Middle frontal gyrus (tissue), 1 donor: ENCODE measurements around the gene TRIM50.
"Not testable (repeated sequence)": the region's sequence is repeated elsewhere in the genome, so short reads cannot be mapped to it uniquely, and the experiment has no call there.

Experiments used
- DNase-seq: peaks from one replicate; pipeline ENCODE4 v3.0.0-alpha.2; 2015; ENCODE audit warnings: low spot score; ENCODE audit errors: extremely low spot score

The TRIM50 gene

DNA sequence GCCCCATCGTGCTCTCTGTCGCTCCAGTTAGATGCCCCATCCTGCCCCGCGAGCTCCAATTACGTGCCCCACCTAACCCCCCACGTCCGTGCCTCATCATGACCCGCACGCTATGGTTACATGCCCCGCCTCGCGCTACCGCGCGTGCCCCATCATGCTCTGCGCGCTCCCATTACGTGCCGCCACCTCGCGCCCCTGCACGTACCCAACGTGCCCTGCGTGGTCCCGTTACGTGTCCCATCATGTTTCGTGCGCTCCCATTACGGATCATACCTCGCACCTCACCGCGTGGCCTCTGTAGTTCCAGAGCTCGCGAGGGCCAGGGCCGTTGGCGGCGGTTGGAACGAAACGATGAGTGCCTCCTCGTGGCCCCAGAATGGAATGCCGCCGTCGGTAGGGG, at the start of gene TRIM50, which contains the start of gene FKBP6:
Gene TRIM50 (minus strand): TSS at position 161 of the 400 bp plus-strand sequence. CDS start 3,295 bp downstream, outside the sequence.
Gene FKBP6 (plus strand): TSS at position 240 of the 400 bp plus-strand sequence. CDS start 268 bp downstream, outside the sequence.
- DNase-seq, result not testable (repeated sequence)

DNA sequence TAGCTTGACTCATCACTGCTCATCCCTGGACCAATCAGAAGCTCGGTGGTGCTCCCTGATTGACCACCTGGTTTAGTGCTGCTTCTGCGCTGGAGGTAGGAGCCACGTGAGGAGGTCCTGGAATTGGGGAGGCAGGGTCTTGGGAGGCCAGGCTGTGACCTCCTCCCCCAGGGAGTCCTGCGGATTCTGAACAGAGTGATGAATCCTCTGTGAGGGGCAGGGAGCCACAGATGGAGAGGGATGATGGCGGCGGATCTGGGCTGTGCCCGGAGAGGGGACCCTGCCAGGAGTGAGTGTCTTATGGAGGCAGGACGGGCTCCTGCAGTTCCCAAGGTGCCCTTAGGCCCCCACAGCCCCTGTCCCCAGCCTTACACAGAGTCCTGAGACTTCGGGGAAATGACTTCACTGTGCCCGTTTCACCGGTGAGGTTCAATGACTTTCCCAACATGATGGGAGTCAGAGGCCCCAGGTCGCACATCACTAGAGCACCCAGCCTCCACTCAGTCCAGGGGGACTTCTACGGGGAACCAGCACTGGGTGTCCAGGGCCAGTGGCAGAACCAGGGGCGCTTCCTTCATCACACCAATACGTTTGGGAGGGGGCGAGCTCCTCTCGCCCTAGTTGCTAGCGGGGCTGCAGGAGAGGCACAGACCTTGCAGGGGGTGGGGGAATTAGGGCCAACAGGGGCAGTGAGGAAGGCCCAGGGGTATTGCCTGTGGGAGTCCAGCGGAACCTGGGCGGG, 49.0 kb upstream of the TRIM50 start:
- no peak for DNase-seq

DNA sequence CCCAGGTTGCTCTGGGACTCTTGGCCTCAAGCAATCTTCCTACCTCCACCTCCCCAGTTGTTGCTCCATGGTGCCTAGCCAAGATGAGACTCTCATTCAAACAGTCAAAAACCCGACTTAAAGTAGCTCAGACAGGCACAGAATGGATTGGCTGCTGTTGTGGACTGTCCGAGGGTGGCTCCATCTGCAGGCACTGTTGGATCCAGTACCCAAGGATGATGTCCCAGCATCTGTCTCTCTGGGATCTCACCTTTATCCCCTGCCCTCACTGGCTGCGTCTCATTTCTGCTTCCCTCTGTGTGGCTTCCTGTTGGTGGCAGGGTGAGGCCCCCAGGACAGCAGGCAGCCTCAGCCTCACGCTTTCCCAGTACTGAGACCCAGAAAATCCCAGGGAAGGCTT, 48.4 kb upstream of the TRIM50 start:
- not testable (repeated sequence) for DNase-seq

DNA sequence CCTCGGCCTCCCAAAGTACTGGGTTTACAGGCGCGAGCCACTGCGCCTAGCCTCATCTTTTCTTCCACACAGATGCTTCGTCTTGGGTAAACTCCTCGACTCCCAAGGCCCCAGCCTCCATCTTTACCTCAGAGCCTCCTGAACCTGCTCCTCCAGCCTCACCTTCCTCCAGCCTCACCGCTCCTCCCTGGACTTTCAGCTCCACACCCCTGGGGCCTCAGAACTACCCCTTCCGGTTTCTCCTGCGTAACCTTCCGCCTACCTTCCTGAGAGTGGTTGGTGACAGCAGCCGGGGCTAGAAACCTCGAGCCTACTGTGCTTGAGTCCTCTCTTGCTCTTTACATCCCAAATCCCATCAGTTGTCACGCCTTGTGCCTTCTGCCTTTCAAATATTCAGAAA, 45.9 kb upstream of the TRIM50 start:
- no peak for DNase-seq

DNA sequence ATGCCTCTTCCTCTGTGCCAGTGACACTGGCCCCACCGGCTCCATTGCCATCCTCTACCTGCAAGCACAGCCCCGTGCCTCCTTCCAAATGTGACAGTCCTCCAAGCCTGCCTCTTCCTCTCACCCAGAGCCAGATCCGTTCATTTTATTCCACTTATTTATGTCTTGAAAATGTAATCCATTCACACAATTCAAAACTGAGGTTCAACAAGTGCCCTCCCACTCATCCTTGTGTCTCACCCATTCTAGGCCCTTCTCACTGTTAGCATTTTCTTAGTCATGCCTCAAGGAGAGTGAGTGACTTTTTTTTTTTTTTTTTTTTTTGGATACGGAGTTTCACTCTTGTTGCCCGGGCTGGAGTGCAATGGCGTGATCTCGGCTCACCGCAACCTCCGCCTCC, 41.7 kb upstream of the TRIM50 start:
- no peak for DNase-seq

DNA sequence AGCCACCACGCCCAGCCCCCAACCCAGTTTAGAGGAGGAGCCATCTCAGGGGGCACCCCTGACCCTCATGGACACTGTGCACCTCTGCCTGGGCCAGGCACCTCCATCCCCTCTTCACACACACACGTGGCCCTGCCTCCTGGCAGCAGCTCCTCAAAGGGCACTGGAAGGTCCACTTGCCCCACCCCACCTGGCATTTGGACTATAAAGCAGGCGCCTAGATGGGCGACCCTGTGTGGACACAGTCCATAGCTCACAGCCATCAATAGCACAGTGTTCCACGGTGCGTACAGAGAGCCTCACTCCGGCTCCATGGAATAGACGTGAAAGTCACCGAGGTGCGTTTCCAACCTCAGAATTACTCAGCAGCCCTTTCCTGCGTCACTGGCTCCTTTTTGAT, 41.1 kb upstream of the TRIM50 start:
- DNase-seq, result no peak

DNA sequence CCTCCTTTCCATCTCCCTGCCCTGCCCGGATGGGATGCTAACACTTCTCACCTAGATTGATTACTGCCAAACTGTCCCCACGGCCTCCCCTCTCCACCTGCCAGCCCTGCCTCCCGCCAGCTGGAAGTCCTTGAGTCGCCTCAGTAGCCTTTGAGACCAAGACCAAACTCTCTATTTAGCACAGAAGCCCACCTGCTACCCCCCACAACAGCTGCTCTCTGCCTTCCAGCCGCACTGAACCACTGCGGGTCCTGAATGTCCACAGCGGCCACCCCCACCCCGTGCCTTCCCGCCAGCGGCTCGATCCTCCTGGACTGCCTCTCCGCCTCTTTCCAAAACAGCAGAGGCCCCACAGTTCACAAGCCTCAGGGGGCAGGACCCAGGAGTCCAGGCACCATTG, 39.1 kb upstream of the TRIM50 start:
- no peak for DNase-seq

DNA sequence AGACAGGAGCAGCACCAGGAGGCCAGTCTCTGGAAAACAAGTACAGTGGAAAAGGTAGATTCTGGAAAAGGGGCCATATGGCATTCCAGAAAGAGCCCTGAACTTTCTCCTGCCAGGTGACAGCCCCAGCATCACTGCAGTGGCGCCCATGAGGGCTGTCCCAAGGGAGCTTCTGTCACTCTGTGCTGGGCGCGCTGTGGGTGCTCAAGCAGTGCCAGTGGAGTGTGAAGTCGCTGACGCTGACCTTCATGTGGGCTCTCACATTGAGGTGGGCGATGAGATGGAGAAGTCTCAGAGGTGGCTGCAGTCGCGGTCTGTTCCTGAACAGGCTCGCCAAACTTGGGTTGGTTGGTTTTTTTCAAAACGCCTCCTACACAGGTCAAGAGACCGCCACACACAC, 38.2 kb upstream of the TRIM50 start:
- no peak for DNase-seq

DNA sequence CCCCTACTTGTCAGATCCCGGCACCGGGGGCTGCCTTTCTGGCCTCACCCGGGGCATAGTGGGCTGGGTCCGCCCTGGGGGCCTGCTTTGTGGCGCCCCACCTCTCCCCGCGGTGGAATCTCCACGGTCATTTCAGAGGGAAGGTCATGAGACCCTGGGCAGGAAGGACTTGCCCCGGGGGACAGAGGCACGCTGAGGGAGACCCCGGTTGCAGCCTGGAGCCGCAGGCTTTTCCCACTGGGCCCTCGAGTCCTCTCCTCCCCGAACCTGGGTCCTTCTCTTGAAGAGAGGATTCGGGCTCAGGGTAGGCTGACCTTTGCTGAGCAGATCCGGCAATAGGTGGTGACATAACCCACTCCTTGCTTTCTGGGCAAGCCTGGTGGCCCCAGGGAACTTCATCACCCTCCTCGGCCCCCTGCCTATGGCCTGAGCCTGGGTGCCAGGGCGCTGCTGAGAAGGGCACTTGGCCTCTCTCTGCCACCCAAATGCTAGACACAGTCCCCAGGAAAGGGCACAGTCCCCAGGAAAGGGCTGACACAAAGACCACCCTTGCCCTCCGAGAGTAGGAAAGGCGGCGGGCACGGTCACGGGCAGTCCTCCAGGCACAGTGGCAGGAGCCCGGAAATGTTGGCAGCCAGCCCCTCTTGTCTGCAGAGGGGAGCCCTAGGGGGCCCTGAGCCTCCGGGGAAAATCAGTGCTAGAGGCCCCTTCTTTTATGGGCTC, 36.3 kb upstream of the TRIM50 start:
- no peak for DNase-seq

DNA sequence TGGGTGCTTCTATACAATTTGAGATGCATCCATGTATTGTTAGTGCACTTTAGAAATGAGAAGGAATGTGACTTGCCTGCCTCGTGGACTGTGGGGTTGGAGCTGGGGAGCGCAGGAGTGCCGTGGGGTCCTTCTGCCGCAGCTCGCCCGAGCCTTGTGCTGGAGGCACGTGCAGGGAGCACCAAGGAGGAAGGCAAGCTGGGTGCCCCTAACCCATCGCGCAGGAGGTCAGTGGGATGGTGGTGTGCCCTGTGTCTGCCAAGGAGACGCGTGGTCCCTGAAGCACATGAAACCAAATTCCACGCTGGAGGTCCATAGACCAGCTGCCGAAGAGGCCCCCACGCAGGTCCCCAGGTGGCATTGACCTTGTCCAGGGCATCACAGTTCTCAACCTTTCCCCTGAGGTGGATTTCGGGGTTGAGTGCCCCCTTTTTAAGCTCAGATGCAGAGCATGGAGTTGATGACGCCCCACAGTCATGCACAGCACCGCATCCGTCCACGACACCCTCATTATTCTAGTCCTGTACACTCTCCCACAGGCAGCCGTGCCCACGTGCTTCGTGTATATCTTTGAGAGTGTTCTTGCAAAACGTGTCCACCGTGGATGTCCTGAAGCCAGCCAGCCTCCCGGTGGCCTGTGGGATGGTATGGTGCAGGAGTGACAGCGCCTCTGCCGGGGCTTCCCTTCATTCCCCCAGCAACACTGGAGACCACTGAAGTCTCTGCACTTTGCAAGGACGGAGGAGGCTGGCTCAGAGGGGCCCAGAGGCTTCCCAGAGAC, 35.5 kb upstream of the TRIM50 start:
- DNase-seq, result no peak

DNA sequence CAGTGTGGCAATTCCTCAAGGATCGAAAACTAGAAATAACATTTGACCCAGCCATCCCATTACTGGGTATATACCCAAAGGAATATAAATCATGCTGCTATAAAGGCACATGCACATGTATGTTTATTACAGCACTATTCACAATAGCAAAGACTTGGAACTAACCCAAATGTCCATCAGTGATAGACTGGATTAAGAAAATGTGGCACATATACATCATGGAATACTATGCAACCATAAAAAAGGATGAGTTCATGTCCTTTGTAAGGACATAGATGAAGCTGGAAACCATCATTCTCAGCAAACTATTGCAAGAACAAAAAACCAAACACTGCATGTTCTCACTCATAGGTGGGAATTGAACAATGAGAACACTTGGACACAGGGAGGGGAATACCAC, 32.7 kb upstream of the TRIM50 start:
- DNase-seq, result not testable (repeated sequence)

DNA sequence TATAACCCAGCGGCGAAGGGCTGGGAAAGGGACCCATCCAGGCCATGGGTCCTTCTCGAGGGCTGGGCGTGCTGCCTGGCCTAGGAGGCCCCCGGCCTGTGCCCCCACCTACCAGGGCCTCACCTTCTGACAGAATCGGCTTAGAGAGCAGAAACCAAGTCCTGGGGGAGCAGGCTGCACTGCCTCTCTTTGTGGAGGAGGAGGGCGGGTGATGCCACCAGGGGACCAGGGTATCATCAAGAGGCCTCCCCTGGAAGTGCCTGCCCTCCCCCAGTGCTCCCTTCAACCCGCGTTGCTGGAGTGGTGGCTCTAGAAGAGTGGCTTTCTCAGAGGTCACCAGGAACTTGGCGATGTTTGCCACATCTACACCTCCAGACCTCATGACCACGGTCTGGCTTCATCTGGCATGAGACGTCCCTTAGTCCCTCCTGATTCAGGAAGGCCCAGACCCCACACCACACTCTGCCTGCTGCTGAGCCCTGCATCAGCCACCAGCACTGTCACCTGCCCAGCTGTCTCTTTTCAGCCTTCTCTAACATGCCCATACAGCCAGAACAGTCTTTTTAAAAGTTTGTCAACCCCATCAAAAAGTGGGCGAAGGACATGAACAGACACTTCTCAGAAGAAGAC, 32.0 kb upstream of the TRIM50 start:
- DNase-seq, result no peak

DNA sequence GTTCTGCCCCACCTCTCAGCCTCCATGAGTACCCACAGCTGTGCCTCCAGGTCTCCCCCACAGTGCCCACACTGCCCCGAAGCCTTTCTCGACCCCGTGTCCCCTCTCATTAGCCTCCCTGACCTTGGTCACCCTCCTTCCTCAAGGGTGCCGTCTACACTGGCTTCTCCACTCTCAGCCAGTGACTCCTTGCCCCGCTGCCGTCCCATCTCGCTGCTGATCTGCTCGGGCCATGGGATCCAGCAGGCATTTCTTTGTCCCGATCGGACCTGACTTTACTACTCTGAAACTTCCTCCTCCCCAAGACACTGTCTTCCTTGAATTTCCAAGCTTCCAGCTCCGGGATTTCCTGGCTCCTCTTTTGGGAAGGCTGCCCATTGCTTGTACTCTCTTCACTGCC, 31.4 kb upstream of the TRIM50 start:
- DNase-seq, result no peak

DNA sequence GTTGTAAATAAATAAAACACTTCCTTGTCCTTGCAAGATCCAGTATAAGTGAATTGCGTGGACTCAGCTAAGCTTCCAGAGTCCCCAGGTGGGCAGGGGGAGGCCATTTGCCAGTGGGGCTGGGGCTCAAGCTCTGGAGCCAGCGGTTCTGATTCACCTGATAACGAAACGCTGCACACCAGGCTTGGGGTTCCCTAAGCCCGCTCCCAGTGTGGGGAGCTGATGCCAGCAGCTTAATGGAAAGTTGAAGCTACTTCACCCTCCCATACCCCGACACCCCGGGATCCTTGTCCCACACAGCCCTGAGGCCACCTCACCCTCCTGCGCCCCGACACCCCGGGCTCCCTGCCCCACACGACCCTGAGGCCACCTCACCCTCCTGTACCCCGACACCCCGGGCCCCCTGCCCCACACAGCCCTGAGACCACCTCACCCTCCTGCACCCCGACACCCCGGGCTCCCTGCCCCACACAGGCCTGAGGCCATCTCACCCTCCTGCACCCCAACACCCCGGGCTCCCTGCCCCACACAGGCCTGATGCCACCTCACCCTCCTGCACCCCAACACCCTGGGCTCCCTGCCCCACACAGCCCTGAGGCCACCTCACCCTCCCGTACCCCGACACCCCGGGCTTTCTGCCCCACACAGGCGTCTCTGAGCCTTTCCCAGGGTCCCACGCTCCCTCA, 30.9 kb upstream of the TRIM50 start:
- DNase-seq, result no peak

DNA sequence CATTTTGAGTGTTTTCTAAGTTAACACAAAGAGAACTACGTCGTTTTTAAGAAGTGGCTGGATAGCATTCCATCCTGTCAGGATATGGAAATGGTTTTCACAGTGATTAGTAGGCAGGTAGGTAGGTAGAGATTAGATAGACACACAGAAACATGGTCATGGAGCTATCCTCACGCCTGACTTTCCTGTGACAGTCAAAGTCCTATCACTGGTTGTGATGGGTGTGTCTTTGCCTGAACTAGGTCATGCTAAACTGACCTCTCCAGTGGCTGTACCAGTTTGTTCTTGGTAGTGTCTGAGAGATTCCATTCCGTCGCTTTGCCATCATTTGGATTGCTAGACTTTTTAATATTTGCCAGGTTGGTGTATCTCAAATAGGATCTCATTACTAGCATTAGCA, 28.3 kb upstream of the TRIM50 start:
- DNase-seq, result no peak

DNA sequence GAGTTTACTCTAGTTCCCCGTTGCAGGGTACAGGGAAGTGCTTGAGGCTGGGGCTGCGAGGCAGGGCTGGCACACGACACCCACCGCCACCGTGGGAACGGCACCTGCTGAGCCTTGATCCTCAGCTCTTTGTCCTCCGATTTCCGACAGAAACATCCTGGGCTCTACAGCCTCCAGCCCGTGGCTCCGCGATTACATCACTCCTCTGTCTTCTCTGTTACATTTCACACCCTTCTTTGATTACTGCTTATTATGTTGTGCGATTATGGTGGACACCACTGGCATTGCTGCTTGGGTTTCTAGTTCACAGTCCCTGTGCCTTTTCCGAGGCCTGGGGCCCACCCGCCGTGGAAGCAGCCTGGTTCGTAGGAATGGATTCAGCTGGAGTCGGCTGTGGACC, 26.9 kb upstream of the TRIM50 start:
- DNase-seq, result no peak

DNA sequence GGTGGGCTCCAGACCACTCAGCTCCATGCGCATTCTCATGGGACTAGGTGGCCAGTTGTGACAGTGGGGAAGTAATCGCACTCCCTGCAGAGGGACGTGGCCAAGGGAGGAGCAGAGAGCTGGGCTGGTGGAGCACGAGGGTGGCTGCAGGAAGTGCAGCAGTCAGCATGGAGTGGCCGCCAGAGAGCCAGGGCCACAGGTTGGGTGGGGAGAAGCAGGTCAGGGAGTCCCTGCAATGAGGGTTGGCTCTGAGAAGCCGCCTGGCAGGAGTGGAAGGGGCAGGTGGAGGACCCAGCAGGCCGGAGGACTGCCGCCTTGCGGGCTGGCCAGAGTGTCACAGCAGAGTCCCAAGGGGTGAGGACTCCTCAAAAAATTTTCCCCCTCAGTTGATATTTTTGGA, 26.3 kb upstream of the TRIM50 start:
- DNase-seq, result no peak

DNA sequence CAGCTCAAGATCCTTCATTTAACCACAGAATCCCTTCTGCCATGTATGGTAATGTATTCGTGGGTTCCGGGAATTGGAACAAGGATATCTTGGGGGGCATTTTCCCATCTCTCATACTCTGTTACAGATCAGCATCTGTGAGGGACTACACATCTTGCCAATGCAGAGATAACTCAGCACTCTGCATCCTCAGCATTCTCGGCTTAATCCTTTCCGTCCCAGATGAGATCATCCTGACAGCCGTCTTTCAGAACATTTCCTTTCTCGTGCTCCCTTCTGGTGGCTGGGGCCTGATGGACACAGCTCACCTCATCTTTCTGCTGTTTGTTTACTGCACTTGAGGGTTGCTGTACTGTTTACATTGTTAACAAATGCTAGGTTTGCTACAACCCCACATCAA, 25.4 kb upstream of the TRIM50 start:
- no peak for DNase-seq

DNA sequence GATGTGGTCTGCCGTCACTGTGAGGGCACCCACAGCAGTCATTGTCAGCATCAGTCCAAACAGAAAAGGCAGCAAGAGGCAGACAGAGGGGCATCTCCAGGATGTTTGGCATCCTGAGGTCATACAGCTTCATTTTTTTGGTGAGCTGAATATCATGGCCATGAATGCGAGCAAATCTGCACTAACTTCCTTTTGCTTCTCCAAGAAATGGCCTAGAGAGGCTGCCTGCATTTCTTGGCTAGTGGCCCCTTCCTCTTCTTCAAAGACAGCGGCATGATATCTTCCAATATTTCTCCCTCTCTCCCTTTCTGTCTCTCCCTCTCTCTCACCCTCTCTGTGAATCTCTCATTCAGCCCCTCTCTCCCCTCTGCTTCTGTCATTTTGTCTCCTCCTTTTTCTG, 24.9 kb upstream of the TRIM50 start:
- no peak for DNase-seq

DNA sequence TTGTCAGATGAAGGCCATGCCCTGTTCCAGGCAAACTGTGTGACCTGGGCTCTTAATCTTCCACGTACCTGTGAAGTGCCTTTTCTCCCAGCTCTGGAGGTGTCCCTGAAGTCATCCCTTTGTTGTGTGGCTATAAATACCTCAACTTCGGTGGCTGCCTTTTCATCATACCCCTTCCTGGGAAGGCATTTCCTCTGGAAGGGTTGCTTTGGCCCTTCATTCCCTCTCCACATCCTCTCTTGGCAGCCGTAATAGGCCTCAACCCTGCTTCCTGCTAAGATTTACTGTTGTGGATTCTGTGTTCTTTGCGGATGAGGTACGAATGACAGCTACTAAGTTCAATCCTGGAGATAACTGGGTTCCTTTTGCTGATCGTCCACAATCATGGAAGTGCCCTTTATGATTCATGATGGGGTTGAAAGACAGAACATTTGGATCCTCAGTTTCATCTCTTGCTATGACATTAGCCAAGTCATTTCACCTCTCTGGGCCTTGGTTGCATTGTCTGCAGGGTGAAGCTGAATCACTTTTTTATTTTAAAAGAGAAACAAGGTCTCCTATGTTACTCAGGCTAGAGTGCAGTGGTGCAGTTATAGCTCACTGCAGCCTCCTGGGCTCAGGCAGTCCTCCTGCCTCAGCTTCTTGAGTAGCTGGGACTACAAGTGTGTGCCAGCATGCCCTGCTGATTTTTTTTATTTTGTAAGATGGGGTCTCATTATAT, 23.7 kb upstream of the TRIM50 start:
- DNase-seq, result no peak
